ENCODE results near the gene CARMIL3.
"Not testable (repeated sequence)": the region's sequence is repeated elsewhere in the genome, so short reads cannot be mapped to it uniquely, and the experiment has no call there.

DNA sequence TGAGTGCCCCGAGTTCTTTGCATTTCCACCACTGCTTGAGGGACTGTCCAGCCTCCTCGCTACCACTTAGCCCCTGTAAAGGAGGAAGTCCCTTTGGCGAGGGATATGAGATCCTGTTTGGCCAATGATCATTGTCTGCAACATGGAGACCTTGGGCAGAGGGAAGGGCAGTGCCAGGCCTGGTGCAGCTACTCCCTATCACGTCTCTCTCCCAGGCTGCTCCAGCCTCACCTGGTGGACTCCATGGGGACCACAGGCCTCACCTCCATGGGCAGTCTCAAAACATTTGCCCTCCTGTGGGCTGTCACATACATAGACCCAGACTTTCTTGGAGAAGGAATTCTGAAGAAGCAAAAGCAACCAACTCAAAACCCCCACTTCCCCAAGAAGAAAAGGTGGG, 16.0 kb upstream of the CARMIL3 start:
- TF ChIP-seq, protein P1, sequence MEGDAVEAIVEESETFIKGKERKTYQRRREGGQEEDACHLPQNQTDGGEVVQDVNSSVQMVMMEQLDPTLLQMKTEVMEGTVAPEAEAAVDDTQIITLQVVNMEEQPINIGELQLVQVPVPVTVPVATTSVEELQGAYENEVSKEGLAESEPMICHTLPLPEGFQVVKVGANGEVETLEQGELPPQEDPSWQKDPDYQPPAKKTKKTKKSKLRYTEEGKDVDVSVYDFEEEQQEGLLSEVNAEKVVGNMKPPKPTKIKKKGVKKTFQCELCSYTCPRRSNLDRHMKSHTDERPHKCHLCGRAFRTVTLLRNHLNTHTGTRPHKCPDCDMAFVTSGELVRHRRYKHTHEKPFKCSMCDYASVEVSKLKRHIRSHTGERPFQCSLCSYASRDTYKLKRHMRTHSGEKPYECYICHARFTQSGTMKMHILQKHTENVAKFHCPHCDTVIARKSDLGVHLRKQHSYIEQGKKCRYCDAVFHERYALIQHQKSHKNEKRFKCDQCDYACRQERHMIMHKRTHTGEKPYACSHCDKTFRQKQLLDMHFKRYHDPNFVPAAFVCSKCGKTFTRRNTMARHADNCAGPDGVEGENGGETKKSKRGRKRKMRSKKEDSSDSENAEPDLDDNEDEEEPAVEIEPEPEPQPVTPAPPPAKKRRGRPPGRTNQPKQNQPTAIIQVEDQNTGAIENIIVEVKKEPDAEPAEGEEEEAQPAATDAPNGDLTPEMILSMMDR (IDR thresholded peaks at IDR 0.05), result peak in 1 of 3 donors; percentile 19
- TF ChIP-seq POLR2A, POLR2AphosphoS5 (IDR thresholded peaks at IDR 0.05): not testable (repeated sequence)
